Measurements from ENCODE around the gene DUOX1.

DNA sequence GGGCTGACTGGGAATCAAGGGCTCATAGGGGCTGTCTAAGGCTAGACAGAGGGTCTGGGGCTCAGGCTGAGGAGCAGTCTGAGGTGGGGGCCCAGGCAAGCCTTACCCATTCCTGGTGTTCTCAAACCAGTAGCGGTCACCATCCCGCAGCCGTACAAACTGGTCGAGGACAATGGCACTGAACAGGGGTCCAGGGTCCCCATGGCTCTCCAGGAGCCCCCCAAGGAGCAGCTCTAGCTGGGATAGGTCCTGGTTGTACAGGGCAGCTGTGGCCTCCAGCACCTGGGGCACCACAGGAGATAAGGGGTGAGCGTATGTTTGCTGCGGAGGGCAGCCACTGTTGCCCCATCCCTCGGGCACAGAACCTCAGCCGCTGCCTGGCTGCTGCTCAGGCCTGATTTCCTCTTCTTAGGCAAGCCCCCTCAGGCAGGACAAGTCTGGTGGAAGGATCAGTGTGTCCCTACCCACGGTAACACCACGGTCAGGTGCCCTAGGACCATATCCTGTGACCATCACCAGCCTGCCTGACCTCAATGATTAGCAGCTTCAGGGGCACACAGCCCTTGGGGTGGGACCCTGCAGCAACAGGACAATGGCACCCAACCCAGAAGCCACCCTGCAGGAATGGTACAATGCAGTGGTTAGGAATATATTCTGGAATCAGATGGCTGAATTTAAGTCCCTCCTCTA lies 21.7 kb upstream of the DUOX1 start:
- TF ChIP-seq, protein P1, sequence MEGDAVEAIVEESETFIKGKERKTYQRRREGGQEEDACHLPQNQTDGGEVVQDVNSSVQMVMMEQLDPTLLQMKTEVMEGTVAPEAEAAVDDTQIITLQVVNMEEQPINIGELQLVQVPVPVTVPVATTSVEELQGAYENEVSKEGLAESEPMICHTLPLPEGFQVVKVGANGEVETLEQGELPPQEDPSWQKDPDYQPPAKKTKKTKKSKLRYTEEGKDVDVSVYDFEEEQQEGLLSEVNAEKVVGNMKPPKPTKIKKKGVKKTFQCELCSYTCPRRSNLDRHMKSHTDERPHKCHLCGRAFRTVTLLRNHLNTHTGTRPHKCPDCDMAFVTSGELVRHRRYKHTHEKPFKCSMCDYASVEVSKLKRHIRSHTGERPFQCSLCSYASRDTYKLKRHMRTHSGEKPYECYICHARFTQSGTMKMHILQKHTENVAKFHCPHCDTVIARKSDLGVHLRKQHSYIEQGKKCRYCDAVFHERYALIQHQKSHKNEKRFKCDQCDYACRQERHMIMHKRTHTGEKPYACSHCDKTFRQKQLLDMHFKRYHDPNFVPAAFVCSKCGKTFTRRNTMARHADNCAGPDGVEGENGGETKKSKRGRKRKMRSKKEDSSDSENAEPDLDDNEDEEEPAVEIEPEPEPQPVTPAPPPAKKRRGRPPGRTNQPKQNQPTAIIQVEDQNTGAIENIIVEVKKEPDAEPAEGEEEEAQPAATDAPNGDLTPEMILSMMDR (IDR thresholded peaks at IDR 0.05), result no peak
- no peak for TF ChIP-seq POLR2A (IDR thresholded peaks at IDR 0.05)

All from adrenal gland (tissue), 5 donors.